NCI-H1436 (cell line): ENCODE measurements around the gene ABI3.
"Not testable (repeated sequence)": the region's sequence is repeated elsewhere in the genome, so short reads cannot be mapped to it uniquely, and the experiment has no call there.

Experiments used
- DNase-seq: peaks from one replicate; lab custom pipeline; 2025; lab: John Stamatoyannopoulos, UW

Gene ABI3

GRCh38 chr17:49252148-49252695, 41.7 kb downstream of the ABI3 start:
- DNase-seq: no peak

- DNase-seq: no peak
Observed at GRCh38 chr17:49254066-49254465, 43.6 kb downstream of the ABI3 start.

GRCh38 chr17:49255125-49255524, 44.6 kb downstream of the ABI3 start:
- DNase-seq: no peak

GRCh38 chr17:49258394-49258793, 47.9 kb downstream of the ABI3 start:
- no peak for DNase-seq

GRCh38 chr17:49259663-49260010, 49.1 kb downstream of the ABI3 start:
- no peak for DNase-seq

GRCh38 chr17:49260011-49260816, 49.7 kb downstream of the ABI3 start:
- no peak for DNase-seq

GRCh38 chr17:49260817-49261291, 50.3 kb downstream of the ABI3 start:
- no peak for DNase-seq

GRCh38 chr17:49261540-49261939, 51.0 kb downstream of the ABI3 start:
- DNase-seq: not testable (repeated sequence)

GRCh38 chr17:49266233-49266632, 55.7 kb downstream of the ABI3 start:
- no peak for DNase-seq

- DNase-seq: no peak
Observed at GRCh38 chr17:49267912-49268311, 57.4 kb downstream of the ABI3 start.

GRCh38 chr17:49269356-49269755, 58.8 kb downstream of the ABI3 start:
- DNase-seq: no peak
